Suprapubic skin (tissue), 4 donors: ENCODE data around the gene SPDYC.

Experiments
- EP300 ChIP-seq: sonication (generic); formaldehyde crosslinking; IDR thresholded peaks from one replicate; pipeline ENCODE4 v1.6.1; 2017; ENCODE audit warnings: antibody characterized with exemption
- POLR2A ChIP-seq, 2 donors: fragments of 450-650 bp; IDR thresholded peaks; one replicate each; pipeline ENCODE4 v1.6.1; 2017; ENCODE audit warnings: antibody characterized with exemption in 2 of 2, mild to moderate bottlenecking in 2 of 2, moderate library complexity in 2 of 2
- POLR2AphosphoS5 ChIP-seq, 3 donors: sonication (generic); formaldehyde crosslinking; IDR thresholded peaks; one replicate each; pipeline ENCODE4 v1.6.1; 2017; ENCODE audit warnings: antibody characterized with exemption in 3 of 3
- TF ChIP-seq, protein P1 (sequence below), 2 donors: fragments of 200-600 bp in 1 of 2; fragments of 450-650 bp in 1 of 2; sonication (generic) in 1 of 2; IDR thresholded peaks; one replicate each; pipeline ENCODE4 v1.5.1; 2016 to 2019; ENCODE audit warnings: antibody characterized with exemption in 2 of 2, mild to moderate bottlenecking in 1 of 2, moderate library complexity in 1 of 2

GRCh38 chr11:65120831-65121230 is 49.2 kb upstream of the SPDYC start:
- TF ChIP-seq POLR2A (IDR thresholded peaks at IDR 0.05) (no peak), POLR2AphosphoS5 (IDR thresholded peaks at IDR 0.05) (no peak), EP300 (no peak)
- TF ChIP-seq, protein P1, sequence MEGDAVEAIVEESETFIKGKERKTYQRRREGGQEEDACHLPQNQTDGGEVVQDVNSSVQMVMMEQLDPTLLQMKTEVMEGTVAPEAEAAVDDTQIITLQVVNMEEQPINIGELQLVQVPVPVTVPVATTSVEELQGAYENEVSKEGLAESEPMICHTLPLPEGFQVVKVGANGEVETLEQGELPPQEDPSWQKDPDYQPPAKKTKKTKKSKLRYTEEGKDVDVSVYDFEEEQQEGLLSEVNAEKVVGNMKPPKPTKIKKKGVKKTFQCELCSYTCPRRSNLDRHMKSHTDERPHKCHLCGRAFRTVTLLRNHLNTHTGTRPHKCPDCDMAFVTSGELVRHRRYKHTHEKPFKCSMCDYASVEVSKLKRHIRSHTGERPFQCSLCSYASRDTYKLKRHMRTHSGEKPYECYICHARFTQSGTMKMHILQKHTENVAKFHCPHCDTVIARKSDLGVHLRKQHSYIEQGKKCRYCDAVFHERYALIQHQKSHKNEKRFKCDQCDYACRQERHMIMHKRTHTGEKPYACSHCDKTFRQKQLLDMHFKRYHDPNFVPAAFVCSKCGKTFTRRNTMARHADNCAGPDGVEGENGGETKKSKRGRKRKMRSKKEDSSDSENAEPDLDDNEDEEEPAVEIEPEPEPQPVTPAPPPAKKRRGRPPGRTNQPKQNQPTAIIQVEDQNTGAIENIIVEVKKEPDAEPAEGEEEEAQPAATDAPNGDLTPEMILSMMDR (IDR thresholded peaks at IDR 0.05) = no peak
